ENCODE data around the gene ECT2L.

Gene ECT2L

DNA sequence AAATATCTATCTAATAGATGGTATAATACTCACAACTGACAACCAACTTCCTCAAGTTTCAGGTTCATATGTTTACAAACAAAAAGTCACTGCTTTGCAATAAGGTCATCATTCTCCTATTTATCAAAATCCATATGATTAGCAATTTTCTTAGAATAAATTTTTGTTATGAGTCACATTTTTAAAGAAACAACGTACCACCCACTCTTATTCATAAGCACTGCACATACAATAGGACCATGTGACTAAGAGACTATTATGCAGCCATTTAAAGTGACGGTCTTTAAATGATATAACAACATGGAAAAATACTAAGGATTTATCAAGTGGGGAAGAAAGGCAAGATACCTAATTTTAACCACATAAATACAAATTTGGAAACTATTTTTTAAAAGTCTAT lies 152.1 kb downstream of the ECT2L start:
- no peak for DNase-seq

DNA sequence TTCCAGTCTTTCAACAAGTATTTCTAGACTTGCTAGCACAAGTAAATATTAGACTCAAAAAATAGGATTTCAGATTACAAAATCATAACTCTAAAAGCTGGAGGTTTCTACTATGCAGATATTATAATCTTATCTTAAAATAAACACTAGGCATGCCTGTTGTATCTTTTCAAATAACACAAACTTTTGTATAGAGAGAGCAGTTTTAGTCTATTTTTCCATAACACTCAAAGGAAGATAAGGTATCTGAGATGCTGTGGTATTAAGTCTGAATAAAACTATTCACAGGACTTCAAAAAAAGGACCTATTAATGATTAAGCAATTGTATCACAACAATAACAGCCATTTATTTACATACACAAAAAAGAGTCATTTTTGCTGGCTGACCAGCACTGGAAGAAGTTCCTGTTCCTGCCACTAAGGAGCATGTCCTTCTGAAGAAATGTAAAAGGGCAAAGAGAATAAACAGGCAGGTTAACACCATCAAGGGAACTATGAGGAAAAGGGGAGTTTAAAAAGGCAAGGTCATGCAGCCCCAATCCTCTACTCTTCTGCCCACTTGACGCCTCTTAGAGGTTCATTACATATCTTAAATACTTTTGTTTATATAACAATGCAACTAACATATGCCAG lies 152.8 kb downstream of the ECT2L start:
- DNase-seq: no peak

DNA sequence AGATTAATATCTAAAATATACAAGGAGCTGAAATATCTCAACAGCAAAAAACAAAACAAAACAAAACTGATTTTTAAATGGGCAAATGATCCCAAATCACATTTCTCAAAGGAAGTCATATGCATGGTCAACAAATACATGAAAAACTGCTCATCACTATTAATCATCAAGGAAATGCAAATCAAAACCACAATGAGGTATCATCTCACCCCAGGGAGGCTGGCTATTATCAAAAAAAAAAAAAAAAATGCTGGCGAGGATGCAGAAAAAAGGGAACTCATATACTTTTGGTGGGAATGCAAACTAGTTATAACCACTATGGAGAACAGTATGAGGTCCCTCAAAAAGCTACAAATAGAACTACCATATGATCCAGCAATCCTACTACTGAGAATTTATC lies 157.6 kb downstream of the ECT2L start:
- DNase-seq: no peak
